Upper lobe of left lung (tissue), 4 donors: ENCODE results near the gene DUSP11.

Source experiments
- EP300 ChIP-seq, 4 donors: sonication (generic); formaldehyde crosslinking; IDR thresholded peaks; one replicate each; pipeline ENCODE4 v1.5.1; 2017; ENCODE audit warnings: antibody characterized with exemption in 4 of 4, control low read depth in 2 of 4
- POLR2A ChIP-seq, 4 donors: fragments of 450-650 bp; IDR thresholded peaks; one replicate each; pipeline ENCODE4 v1.5.1; 2016 to 2017; ENCODE audit warnings: antibody characterized with exemption in 4 of 4, mild to moderate bottlenecking in 2 of 4
- POLR2AphosphoS5 ChIP-seq, 2 donors: sonication (generic); formaldehyde crosslinking; IDR thresholded peaks; one replicate each; pipeline ENCODE4 v1.5.1; 2017; ENCODE audit warnings: antibody characterized with exemption in 2 of 2
- TF ChIP-seq, protein P1 (sequence below), 6 experiments: fragments of 450-650 bp in 4 of 6; fragments of 200-600 bp in 2 of 6; sonication (generic) in 2 of 6; IDR thresholded peaks; one replicate each; pipeline ENCODE4 v1.5.1; 2016 to 2019; ENCODE audit warnings: antibody characterized with exemption in 6 of 6

GRCh38 chr2:73821227-73821626 lies 41.3 kb upstream of the DUSP11 start:
- TF ChIP-seq, protein P1, sequence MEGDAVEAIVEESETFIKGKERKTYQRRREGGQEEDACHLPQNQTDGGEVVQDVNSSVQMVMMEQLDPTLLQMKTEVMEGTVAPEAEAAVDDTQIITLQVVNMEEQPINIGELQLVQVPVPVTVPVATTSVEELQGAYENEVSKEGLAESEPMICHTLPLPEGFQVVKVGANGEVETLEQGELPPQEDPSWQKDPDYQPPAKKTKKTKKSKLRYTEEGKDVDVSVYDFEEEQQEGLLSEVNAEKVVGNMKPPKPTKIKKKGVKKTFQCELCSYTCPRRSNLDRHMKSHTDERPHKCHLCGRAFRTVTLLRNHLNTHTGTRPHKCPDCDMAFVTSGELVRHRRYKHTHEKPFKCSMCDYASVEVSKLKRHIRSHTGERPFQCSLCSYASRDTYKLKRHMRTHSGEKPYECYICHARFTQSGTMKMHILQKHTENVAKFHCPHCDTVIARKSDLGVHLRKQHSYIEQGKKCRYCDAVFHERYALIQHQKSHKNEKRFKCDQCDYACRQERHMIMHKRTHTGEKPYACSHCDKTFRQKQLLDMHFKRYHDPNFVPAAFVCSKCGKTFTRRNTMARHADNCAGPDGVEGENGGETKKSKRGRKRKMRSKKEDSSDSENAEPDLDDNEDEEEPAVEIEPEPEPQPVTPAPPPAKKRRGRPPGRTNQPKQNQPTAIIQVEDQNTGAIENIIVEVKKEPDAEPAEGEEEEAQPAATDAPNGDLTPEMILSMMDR (IDR thresholded peaks at IDR 0.05): no peak
- no peak for TF ChIP-seq POLR2A (IDR thresholded peaks at IDR 0.05)
- no peak for TF ChIP-seq POLR2AphosphoS5 (IDR thresholded peaks at IDR 0.05)
- no peak for TF ChIP-seq EP300 (IDR thresholded peaks at IDR 0.05)
